HG03135 (cell line): ENCODE measurements around the gene MRPL52.
A peak's percentile ranks its signal among the peaks of the same experiment; 100 is the strongest.
"Not testable (repeated sequence)": the region's sequence is repeated elsewhere in the genome, so short reads cannot be mapped to it uniquely, and the experiment has no call there.

Experiments used
- ATAC-seq: cut with Tn5 transposase; IDR thresholded peaks from one replicate; pipeline ENCODE4 v1.9.1; 2021; ENCODE audit warnings: mild to moderate bottlenecking, moderate library complexity; ENCODE audit not compliant: unreplicated experiment

MRPL52 gene

DNA sequence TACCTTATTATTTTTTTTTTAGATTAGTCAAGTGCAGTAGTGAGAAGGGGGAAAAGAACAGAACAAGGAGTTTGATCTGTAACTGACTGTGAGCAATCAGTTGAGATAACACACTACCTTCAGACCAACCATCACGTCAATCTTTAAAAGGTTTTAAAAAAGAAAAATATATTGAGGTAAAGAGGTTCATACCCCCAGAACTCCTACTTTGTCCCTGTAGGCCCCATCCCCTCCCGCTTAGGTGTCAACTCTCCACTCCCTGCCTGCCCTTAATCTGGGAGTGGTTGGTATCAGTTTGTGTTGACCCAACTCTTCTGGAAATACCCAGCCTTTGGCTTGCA, 22.9 kb downstream of the MRPL52 start:
- ATAC-seq: no peak

DNA sequence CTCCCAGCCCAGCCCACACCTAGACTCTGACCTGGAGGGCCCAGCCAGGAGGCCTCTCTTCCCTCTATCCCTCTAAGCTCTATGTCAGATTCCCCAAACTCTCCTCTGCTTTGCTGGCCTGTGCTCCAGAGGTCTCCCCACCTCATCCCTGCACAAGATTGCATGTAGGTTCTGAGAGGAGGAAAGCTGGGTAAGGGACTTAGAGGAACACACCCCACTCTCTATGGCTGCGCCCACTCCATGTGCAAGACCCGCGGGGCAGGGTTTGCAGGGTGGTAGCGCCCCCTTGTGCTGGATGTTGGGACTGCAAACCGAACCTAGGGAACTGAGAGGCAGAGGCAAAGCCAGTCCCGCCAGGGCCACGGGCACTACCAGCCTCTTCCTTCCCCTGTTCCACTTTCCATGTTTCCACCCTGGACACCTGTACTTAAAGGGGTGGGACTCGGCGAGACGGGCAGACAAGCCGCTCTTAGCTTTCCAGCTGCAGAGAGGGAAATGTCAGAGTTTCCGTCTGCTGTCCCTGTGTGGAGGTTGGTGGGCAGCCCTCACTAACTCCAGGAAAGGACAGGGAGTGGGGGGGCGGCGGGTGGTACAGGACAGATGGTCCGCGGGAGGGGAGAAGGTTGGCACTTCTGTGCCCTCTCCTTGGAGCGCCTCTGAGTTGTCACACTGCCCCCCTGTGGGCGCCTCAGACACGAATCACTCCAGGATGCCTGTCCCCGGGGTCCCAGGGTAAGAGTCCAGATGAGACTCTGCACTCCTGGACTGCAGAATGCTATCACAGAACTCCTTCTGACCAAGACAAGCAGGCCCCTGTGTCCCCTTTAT, 23.5 kb downstream of the MRPL52 start:
- peak; percentile 69 for ATAC-seq

DNA sequence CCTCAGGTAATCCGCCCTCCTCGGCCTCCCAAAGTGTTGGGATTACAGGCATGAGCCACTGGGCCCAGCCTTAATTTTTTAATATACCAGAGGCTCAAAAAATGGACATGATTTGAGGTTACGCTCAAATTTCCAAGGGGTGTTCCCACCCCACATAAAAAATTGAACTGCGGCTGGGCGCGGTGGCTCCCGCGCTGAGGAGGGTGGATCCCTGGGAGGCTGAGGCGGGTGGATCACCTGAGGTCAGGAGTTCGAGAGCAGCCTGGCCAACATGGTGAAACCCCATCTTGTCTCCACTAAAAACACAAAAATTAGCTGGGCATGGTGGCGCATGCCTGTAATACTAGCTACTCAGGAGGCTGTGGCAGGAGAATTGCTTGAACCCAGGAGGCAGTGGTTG, 24.6 kb downstream of the MRPL52 start:
- ATAC-seq: not testable (repeated sequence)

DNA sequence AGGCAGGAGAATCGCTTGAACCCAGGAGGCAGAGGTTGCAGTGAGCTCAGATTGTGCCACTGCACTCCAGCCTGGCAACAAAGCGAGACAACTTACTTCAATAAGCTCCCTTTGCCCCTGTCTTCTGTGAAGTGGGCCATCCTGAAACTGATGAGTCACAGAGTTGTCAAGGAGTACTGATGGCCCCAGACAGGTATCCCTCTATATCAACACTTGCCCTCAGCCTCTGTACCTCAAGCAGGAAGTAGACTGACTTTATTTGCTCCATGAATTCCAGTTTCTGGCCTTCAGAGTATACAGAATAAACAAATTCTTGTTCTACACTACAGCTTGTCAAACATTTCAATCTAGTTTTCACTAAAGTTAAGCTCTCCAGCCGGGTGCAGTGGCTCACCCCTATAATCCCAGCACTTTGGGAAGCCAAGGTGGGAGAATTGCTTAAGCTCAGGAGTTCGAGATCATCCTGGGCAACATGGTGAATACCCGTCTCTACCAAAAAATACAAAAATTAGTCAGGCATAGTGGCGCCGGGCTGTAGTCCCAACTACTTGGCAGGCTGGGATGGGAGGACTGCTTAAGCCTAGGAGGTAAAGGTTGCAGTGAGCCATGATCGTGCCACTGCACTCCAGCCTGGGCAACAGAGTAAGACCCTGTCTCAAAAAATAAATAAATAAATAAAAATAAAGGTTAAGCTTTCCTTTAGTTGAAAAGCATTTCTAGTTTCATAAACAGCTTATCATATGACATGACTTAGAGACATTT, 25.5 kb downstream of the MRPL52 start:
- ATAC-seq: no peak

DNA sequence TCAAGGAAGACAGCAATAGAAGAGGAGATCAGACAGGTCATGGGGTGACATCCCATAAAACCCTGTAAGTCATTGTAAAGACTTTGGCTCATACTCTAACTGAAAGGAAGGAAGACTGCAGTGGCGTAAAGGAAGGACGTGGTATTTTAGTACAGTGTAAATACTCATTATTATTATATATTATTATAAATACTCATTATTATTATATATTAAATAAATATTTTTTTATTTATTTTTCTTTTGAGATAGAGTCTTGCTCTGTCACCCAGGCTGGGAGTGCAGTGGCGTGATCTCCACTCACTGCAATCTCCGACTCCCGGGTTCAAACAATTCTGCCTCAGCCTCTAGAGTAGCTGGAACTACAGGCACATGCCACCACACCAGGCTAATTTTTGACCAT, 26.7 kb downstream of the MRPL52 start:
- ATAC-seq: no peak

DNA sequence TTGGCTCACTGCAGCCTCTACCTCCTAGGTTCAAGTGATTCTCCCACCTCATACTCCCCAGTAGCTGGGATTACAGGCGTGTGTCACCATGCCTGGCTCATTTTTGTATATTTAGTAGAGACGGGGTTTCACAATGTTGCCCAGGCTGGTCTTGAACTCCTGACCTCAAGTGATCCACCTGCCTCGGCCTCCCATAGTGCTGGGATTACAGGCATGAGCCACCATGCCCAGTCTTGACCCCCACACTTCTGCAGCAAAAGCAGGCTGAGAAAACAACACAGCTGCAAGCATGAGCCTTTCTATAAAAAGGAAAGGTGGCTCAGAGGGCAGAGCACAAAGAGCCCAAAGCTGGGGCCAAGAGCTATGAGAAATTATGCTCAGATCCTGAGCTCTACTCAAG, 30.7 kb downstream of the MRPL52 start:
- not testable (repeated sequence) for ATAC-seq

DNA sequence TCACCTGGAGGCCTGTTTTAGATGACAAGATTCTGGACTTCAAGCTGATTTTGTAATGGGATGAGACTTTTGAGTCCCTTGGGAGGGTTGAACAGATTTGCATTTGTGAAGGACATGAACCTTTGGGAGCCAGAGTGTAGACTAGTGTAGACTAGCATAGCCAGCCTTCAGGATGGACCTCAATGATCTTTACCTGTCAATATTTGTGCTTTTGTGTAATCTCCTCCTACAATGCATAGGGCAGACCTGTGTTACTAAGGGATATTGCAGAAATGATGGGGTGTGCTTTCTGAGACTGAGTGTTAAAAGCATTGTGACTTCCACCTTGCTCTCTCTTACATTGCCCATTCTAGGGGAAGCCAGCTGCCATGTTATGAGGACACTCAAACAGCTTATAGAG, 32.0 kb downstream of the MRPL52 start:
- no peak for ATAC-seq

DNA sequence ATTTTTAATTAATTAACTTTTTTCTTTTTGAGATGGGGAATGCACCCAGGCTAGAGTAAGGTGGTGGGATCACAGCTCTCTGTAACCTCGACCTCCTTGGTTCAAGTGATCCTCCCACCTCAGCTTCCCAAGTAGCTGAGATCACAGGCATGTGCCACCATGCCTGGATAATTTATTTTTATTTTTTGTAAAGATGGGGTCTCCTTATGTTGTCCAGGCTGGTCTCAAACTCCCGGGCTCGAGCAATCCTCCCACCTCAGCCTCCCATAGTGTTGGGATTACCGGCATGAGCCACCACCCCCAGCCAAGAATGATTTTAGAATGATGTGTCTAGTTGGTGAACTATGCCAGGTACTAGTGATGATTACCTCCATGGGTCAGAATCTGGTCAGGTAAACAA, 35.3 kb downstream of the MRPL52 start:
- no peak for ATAC-seq

DNA sequence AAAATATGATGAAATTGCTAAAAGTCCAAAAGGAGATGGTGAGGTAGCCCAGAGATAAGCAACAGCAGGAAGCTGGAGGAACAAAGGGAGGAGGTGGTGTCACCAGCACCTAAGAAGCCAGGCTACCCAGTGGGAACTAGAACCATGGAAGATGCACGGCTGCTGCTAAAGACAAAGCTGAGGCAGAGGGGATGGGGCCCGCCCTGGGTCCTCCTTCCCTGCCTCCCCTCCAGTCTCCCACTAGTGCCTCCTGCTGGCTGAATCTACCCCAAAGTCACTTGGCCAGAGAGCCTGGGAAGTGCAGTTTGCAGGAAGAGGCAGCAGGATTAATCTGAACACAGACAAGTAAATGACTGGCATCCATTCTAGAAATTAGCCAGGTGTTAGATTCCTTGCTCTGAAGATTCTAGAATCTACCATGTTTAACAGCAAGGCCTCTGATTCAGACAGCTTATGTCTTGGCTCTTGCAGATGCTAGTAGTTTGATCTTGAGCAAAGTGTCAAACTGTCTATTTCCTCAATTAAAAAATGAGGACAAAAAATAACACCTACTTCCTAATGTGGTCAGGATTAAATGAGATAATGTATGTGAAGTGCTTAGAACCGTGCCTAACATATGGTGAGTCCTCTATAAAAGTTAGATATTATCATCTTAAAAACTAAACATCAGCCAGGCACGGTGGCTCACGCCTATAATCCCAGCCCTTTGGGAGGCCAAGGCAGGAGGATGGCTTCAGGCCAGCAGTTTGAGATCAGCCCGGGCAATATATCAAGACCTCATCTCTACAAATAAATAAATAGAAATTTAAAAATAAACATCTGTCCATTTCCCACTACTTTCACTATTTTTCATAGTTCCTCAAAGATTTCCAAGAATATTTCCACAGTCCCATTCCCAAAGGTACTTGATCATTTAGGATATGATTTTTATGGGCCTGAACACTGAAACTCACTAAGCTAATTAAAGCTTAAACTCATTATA, 36.0 kb downstream of the MRPL52 start:
- ATAC-seq: no peak

DNA sequence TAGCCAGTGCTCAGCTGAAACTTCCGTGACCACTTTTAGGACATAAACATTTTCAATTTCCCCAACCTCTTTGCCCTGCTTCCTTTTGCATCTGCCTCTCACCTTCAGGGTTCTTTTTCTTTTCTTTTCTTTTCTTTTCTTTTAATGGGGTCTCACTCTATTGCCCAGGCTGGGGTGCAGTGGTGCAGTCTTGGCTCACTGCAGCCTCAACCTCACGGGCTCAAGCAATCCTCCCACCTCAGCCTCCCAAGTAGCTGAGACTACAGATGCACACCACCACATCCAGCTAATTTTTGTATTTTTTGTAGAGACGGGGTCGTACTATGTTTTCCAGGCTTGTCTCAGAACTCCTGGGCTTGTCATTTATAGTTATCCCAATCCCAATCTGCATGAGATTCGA, 37.2 kb downstream of the MRPL52 start:
- no peak for ATAC-seq

DNA sequence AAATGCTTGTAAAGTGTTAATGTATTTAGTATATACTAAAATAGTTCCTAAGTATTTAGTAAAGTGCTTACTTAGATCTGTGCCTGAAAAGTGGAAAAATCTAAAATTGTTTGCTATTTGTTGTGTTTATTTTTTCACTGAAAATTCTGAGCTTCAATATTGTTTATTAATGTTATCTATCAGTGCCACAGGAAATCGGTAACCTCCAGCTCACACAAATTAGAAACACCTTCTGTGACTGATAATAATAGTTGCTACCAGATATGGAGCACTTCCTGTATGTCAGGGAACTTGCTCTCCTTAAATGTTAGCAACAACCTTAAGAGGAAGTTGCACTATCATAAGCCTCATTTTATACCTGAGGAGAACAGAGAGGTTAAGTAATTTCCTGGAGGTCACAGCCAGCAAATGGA, 41.1 kb downstream of the MRPL52 start:
- ATAC-seq: peak; percentile 39

DNA sequence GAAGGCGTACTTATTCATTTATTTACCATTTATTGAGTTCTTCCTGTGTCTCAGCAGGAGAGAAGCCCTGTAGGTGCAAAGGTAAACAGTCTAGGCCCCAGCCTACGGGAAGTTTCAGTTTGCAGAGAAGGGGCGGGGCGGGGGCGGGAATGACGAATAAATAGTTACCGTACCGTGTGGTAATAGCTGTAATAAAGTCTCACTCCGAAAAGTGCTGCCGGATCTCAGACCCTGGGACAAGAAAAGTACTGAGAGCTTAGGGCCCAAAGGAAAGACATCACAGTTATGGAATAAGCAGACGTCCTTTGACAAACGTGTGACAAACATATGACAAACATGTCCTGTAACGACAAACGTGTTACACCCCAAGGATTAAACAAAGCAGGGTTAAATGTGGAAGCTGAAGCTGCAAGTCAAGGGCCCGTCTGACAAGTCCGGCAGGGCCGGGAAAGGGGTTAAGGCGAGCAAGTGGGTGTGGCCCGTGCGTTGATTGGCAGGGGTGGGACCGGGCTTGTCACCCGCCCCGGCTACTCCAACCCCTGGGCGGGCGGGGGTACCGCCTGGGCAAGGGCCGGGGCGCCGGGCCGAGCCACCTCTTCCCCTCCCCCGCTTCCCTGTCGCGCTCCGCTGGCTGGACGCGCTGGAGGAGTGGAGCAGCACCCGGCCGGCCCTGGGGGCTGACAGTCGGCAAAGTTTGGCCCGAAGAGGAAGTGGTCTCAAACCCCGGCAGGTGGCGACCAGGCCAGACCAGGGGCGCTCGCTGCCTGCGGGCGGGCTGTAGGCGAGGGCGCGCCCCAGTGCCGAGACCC, 41.7 kb downstream of the MRPL52 start, which contains the start of gene LRP10:
Gene LRP10, plus strand, starts transcription at position 517 of the 809 bp plus-strand sequence. CDS start 564 bp downstream, outside the sequence.
- ATAC-seq: peak; percentile 68

DNA sequence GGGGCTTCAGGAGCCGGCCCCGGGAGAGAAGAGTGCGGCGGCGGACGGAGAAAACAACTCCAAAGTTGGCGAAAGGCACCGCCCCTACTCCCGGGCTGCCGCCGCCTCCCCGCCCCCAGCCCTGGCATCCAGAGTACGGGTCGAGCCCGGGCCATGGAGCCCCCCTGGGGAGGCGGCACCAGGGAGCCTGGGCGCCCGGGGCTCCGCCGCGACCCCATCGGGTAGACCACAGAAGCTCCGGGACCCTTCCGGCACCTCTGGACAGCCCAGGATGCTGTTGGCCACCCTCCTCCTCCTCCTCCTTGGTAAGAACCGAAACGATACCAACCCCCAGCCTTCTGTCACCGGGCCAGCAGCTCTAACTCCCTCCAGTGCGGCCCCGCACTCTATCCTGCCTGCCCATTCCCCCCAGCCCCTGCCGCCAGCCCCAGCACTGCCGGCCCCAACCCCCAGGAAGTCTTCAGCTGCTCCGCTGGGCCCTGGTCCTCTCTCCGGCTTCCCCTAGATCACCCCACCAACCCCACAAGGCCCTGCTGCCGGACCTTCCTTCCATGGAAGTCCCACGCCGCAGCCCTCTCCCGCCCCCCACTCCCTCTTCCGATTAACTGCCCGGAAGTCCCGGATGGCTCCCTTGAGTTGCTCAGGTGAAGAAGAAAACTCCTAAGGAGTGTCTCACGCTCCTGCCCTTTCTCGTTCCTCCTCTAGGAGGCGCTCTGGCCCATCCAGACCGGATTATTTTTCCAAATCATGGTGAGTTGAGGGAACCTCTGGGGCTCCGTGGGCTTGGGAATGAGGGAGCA, 42.5 kb downstream of the MRPL52 start:
- ATAC-seq: peak; percentile 28

DNA sequence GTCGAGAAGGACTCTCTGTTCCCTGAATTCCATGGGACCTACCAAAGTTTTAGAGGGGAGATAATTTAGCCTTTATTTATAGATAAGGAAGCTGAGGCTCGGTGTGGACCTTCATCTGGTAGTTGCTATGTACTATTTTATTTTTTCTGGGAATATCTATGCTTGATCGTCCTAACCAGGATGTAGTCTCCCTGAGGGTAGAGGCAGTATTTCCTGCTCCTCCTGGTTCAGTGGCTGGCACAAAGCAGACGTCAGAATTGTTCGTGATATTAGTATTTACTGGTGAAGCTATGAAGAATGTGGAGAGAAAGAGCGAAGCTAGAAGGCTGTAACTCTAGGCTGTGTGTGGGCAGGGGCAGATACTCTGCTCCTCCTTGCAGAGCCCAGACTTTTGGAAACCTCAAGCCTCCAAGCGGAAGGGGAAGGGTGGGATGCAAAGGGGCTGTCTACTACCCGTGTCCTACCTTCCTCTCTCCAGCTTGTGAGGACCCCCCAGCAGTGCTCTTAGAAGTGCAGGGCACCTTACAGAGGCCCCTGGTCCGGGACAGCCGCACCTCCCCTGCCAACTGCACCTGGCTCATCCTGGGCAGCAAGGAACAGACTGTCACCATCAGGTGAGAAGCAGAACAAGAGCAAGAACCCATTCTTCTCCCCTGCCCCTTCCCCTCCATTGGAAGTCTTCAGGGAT, 43.3 kb downstream of the MRPL52 start:
- no peak for ATAC-seq

DNA sequence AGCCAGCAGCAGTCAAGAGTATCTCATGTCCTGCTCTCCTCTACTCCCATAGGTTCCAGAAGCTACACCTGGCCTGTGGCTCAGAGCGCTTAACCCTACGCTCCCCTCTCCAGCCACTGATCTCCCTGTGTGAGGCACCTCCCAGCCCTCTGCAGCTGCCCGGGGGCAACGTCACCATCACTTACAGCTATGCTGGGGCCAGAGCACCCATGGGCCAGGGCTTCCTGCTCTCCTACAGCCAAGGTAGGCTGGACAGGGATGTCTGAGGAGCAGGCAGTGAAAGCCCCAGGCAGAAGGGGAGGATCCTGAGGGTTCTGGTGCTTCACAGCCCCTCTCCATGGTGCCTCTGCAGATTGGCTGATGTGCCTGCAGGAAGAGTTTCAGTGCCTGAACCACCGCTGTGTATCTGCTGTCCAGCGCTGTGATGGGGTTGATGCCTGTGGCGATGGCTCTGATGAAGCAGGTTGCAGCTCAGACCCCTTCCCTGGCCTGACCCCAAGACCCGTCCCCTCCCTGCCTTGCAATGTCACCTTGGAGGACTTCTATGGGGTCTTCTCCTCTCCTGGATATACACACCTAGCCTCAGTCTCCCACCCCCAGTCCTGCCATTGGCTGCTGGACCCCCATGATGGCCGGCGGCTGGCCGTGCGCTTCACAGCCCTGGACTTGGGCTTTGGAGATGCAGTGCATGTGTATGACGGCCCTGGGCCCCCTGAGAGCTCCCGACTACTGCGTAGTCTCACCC, 45.5 kb downstream of the MRPL52 start:
- ATAC-seq: no peak

DNA sequence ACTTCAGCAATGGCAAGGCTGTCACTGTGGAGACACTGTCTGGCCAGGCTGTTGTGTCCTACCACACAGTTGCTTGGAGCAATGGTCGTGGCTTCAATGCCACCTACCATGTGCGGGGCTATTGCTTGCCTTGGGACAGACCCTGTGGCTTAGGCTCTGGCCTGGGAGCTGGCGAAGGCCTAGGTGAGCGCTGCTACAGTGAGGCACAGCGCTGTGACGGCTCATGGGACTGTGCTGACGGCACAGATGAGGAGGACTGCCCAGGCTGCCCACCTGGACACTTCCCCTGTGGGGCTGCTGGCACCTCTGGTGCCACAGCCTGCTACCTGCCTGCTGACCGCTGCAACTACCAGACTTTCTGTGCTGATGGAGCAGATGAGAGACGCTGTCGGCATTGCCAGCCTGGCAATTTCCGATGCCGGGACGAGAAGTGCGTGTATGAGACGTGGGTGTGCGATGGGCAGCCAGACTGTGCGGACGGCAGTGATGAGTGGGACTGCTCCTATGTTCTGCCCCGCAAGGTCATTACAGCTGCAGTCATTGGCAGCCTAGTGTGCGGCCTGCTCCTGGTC, 46.1 kb downstream of the MRPL52 start:
- no peak for ATAC-seq

DNA sequence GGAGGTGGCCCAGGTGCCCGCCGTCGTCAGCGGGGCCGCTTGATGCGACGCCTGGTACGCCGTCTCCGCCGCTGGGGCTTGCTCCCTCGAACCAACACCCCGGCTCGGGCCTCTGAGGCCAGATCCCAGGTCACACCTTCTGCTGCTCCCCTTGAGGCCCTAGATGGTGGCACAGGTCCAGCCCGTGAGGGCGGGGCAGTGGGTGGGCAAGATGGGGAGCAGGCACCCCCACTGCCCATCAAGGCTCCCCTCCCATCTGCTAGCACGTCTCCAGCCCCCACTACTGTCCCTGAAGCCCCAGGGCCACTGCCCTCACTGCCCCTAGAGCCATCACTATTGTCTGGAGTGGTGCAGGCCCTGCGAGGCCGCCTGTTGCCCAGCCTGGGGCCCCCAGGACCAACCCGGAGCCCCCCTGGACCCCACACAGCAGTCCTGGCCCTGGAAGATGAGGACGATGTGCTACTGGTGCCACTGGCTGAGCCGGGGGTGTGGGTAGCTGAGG, 47.4 kb downstream of the MRPL52 start:
- ATAC-seq: no peak
